ENCODE results near the gene KSR1.

Gene KSR1

DNA sequence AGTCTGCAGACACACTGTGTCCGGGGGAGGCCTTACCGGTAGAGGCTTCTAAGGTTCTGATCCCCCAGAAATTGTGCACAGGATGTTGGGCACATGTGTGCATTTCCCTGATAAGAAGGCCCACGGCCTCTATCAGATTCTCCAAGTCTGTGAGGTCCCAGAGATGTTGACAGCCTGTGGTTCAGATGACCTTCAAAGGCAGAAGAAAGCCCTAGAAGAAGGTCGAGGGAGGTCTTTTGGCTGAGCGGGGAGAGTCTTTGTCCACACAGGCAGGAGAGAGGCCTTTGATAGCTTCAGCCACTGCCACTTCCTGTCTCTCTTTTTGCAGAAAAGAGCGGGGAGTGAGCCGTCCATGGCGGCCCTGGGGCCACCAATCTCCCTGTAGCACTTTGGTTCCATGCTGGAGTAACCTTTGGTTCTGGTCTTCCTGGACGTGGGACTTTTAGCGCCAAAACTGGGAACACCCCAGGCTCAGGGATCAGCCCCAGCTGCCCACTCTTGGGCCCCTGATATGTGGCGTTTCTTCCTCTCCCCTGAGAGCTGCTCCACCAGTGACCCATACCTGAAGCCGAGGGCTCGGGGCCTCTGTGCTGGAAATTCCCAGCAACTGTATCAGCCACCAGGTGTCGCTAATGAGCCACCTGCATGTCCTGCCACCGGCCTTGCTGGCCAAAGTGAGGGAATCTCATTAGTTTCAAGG, 146.6 kb downstream of the KSR1 start:
- no peak overlapping the region for H3K9ac ChIP-seq (ENCODE audit: low read length)
- TF ChIP-seq EZH2phosphoT487 (IDR thresholded peaks at IDR 0.05; ENCODE audit: low read depth) = no peak
- TF ChIP-seq, protein P1, sequence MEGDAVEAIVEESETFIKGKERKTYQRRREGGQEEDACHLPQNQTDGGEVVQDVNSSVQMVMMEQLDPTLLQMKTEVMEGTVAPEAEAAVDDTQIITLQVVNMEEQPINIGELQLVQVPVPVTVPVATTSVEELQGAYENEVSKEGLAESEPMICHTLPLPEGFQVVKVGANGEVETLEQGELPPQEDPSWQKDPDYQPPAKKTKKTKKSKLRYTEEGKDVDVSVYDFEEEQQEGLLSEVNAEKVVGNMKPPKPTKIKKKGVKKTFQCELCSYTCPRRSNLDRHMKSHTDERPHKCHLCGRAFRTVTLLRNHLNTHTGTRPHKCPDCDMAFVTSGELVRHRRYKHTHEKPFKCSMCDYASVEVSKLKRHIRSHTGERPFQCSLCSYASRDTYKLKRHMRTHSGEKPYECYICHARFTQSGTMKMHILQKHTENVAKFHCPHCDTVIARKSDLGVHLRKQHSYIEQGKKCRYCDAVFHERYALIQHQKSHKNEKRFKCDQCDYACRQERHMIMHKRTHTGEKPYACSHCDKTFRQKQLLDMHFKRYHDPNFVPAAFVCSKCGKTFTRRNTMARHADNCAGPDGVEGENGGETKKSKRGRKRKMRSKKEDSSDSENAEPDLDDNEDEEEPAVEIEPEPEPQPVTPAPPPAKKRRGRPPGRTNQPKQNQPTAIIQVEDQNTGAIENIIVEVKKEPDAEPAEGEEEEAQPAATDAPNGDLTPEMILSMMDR (IDR thresholded peaks at IDR 0.05; ENCODE audit: low read depth, low read length) = peak; percentile 91
- no peak overlapping the region for H3K4me3 ChIP-seq (ENCODE audit: low read length)
- H3K27ac ChIP-seq (ENCODE audit: low read length) = no peak overlapping the region
- H4K20me1 ChIP-seq (ENCODE audit: insufficient read depth, low read length) = no peaks in the 10 kb centered on the region; the same call in 1 of the 2 replicates
- H3K9me3 ChIP-seq (ENCODE audit: insufficient read depth, low read length) = no peaks in the 10 kb centered on the region
- peaks cover 8% of the 10 kb centered on the region for H3K27me3 ChIP-seq (ENCODE audit: low read depth, low read length)
- no peak overlapping the region for H2AFZ ChIP-seq (ENCODE audit: low read depth, low read length)
- H3K4me1 ChIP-seq (ENCODE audit: low read length) = no peaks in the 10 kb centered on the region
- H3K36me3 ChIP-seq (replicated peaks; ENCODE audit: low read depth, low read length) = no peaks in the 10 kb centered on the region
- H3K79me2 ChIP-seq (ENCODE audit: low read length) = no peaks in the 10 kb centered on the region
- H3K4me2 ChIP-seq (ENCODE audit: low read length) = peak overlapping the region; percentile 34

DNA sequence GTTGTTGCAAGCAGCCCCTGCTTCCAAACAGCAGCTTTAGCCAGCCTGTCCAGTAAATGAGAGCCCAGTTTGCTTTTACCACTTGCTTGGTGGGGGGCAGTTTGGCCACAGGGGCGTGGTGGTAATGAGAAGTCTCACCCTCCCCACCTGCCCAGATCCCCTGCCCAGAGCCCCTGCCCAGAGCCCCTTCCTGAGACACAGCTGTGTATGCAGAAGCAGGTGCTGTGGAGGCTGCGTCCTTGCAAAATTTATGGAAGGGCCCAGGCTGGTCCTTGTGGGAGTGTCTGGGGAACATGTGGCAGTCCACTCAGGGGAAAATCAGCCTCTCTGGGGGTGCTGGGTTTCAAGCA, 147.1 kb downstream of the KSR1 start:
- H3K9ac ChIP-seq (ENCODE audit: low read length) = no peak overlapping the region
- no peaks in the 10 kb centered on the region for H3K4me1 ChIP-seq (ENCODE audit: low read length)
- H3K9me3 ChIP-seq (ENCODE audit: insufficient read depth, low read length) = no peaks in the 10 kb centered on the region
- H3K4me3 ChIP-seq (ENCODE audit: low read length) = no peak overlapping the region
- no peak overlapping the region for H2AFZ ChIP-seq (ENCODE audit: low read depth, low read length)
- no peak for TF ChIP-seq EZH2phosphoT487 (IDR thresholded peaks at IDR 0.05; ENCODE audit: low read depth)
- TF ChIP-seq, protein P1 (IDR thresholded peaks at IDR 0.05; ENCODE audit: low read depth, low read length) = no peak
- no peak overlapping the region for H3K27ac ChIP-seq (ENCODE audit: low read length)
- no peaks in the 10 kb centered on the region; the same call in 1 of the 2 replicates for H4K20me1 ChIP-seq (ENCODE audit: insufficient read depth, low read length)
- H3K27me3 ChIP-seq (ENCODE audit: low read depth, low read length) = peaks cover 7% of the 10 kb centered on the region; the same call in 1 of the 2 replicates
- no peaks in the 10 kb centered on the region for H3K79me2 ChIP-seq (ENCODE audit: low read length)
- H3K36me3 ChIP-seq (replicated peaks; ENCODE audit: low read depth, low read length) = no peaks in the 10 kb centered on the region
- no peak overlapping the region for H3K4me2 ChIP-seq (ENCODE audit: low read length)

DNA sequence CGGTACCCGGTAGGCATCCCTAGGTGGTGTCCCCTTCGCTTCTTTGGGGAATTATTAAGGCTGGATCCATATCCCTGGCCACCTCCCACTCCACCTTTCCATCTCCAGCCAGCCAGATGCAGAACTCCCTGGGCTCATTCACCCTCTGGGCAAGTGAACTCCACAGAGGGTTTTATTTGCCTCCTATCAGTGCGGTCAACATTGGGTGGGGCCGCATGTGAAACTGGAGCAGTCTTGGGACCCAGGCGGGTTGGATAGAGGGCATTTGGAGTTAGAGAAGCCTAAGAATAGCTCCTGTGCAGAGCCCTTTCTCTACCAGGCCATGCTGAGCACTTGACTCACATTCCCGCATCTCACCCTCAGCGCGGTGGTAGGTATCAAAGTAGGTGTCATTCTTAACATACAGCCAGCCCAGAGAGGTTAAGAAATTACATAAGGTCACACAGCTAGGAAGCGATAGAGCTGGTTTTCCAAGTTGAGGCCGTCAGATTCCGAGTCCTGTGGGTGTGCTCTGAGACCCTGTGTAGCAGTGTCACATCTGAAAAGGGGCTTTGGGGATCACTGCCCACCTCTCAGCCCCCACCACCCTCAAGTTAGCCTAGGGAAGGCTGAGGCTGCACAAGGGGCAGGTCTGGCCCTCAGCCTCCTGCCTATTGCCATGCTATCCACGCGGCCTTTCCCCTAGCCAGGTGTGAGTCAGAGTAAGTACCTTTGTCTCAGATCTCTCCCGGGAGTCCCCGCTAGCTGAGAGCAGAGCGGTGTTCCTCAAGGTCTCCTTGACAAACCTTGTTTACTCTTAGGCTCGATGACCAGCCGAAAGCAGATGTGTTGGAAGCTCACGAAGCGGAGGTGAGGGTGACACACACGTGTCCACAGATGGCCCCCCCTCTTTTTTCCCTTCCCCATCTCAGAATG, 147.9 kb downstream of the KSR1 start:
- no peaks in the 10 kb centered on the region for H3K4me1 ChIP-seq (ENCODE audit: low read length)
- H3K27ac ChIP-seq (ENCODE audit: low read length) = no peak overlapping the region
- H3K27me3 ChIP-seq (ENCODE audit: low read depth, low read length) = peaks cover 7% of the 10 kb centered on the region; the same call in 1 of the 2 replicates
- no peak for TF ChIP-seq EZH2phosphoT487 (IDR thresholded peaks at IDR 0.05; ENCODE audit: low read depth)
- TF ChIP-seq, protein P1 (IDR thresholded peaks at IDR 0.05; ENCODE audit: low read depth, low read length) = no peak
- no peaks in the 10 kb centered on the region for H3K9me3 ChIP-seq (ENCODE audit: insufficient read depth, low read length)
- H3K4me2 ChIP-seq (ENCODE audit: low read length) = no peak overlapping the region
- no peak overlapping the region for H3K9ac ChIP-seq (ENCODE audit: low read length)
- H3K36me3 ChIP-seq (replicated peaks; ENCODE audit: low read depth, low read length) = no peaks in the 10 kb centered on the region
- no peaks in the 10 kb centered on the region for H3K79me2 ChIP-seq (ENCODE audit: low read length)
- no peaks in the 10 kb centered on the region; the same call in 1 of the 2 replicates for H4K20me1 ChIP-seq (ENCODE audit: insufficient read depth, low read length)
- H2AFZ ChIP-seq (ENCODE audit: low read depth, low read length) = no peak overlapping the region
- H3K4me3 ChIP-seq (ENCODE audit: low read length) = no peak overlapping the region

DNA sequence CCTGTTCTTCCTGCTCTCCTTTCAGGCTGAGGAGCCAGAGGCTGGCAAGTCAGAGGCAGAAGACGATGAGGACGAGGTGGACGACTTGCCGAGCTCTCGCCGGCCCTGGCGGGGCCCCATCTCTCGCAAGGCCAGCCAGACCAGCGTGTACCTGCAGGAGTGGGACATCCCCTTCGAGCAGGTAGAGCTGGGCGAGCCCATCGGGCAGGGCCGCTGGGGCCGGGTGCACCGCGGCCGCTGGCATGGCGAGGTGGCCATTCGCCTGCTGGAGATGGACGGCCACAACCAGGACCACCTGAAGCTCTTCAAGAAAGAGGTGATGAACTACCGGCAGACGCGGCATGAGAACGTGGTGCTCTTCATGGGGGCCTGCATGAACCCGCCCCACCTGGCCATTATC, 149.2 kb downstream of the KSR1 start:
- H3K9me3 ChIP-seq (ENCODE audit: insufficient read depth, low read length) = no peaks in the 10 kb centered on the region
- no peak overlapping the region for H3K4me3 ChIP-seq (ENCODE audit: low read length)
- H3K27me3 ChIP-seq (ENCODE audit: low read depth, low read length) = peaks cover 7% of the 10 kb centered on the region; the same call in 1 of the 2 replicates
- no peak overlapping the region for H3K4me2 ChIP-seq (ENCODE audit: low read length)
- no peaks in the 10 kb centered on the region for H3K79me2 ChIP-seq (ENCODE audit: low read length)
- H3K27ac ChIP-seq (ENCODE audit: low read length) = no peak overlapping the region
- TF ChIP-seq, protein P1 (IDR thresholded peaks at IDR 0.05; ENCODE audit: low read depth, low read length) = no peak
- no peak for TF ChIP-seq EZH2phosphoT487 (IDR thresholded peaks at IDR 0.05; ENCODE audit: low read depth)
- H2AFZ ChIP-seq (ENCODE audit: low read depth, low read length) = no peak overlapping the region
- no peak overlapping the region for H3K9ac ChIP-seq (ENCODE audit: low read length)
- H3K4me1 ChIP-seq (ENCODE audit: low read length) = no peaks in the 10 kb centered on the region
- no peaks in the 10 kb centered on the region; the same call in 1 of the 2 replicates for H4K20me1 ChIP-seq (ENCODE audit: insufficient read depth, low read length)
- H3K36me3 ChIP-seq (replicated peaks; ENCODE audit: low read depth, low read length) = no peaks in the 10 kb centered on the region

Measured in OCI-LY3 (cell line).